ENCODE measurements around the gene CYP4Z1. TPM values are rescaled to one million over a fixed set of nuclear protein-coding genes. Genes with fewer than 3 reads are reported as not detected.
"Not testable (repeated sequence)": the region's sequence is repeated elsewhere in the genome, so short reads cannot be mapped to it uniquely, and the experiment has no call there.

Gene CYP4Z1, protein sequence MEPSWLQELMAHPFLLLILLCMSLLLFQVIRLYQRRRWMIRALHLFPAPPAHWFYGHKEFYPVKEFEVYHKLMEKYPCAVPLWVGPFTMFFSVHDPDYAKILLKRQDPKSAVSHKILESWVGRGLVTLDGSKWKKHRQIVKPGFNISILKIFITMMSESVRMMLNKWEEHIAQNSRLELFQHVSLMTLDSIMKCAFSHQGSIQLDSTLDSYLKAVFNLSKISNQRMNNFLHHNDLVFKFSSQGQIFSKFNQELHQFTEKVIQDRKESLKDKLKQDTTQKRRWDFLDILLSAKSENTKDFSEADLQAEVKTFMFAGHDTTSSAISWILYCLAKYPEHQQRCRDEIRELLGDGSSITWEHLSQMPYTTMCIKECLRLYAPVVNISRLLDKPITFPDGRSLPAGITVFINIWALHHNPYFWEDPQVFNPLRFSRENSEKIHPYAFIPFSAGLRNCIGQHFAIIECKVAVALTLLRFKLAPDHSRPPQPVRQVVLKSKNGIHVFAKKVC
- not detected in 2 replicates for total RNA-seq

DNA sequence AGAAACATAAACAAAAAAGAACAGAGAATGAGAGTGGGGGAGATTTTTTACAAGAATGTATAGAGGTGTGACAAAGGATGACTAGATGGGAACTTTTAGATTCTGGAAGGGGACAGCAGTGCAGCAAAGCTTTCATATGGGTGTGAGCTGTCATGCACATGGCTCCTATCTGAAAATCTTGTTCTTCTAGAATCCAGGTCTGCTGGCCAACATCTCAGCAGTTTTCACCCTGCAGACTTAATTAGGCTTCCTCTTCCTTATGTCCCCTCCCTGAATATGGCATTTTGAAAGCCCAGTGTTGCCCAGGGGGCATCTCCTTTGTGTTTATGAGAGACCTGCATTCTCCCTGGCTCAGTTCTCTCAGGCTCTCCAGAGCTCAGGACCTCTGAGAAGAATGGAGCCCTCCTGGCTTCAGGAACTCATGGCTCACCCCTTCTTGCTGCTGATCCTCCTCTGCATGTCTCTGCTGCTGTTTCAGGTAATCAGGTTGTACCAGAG is at the start of gene CYP4Z1:
Gene CYP4Z1, plus strand, starts transcription at position 135 of the 498 bp plus-strand sequence. Its CDS starts 260 bp downstream, at position 395.
- Mint-ChIP-seq H3K4me3 (no peak within 1 kb of the TSS), H3K9me3 (no peaks in the 10 kb centered on the region), H3K27ac (no peak within 1 kb of the TSS), H3K4me1 (no peaks in the 10 kb centered on the region), H3K27me3 (peaks cover 30% of the 10 kb centered on the region), H3K36me3 (ENCODE audit: low read depth) (no peaks in the 10 kb centered on the region)
- intact Hi-C loops (cut with micrococcal nuclease), result no loop called here
- no peak for DNase-seq

DNA sequence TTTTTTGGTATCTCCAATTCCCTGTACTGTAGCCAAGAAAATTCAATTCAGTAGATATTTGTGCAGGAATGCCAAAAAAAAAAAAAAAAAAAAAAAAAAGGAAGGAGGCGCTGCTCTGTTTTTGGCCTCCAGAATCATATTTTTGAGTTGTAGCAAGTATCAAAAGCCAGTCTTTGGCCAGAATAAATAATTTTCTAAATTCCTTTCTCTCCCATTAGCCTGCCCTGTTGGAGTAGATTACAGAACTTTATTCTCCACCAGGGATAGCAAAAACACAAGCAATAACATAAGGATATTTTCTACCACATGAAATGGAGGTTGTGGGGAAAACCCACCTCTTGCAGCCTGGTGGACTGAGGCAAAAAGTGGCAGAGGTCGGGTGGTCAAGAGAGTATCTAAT is 46.0 kb upstream of the CYP4Z1 start:
- H3K27ac Mint-ChIP-seq, result no peak overlapping the region
- H3K9me3 Mint-ChIP-seq, result no peaks in the 10 kb centered on the region
- H3K4me1 Mint-ChIP-seq, result no peaks in the 10 kb centered on the region
- intact Hi-C loops (cut with micrococcal nuclease), result no loop called here
- H3K27me3 Mint-ChIP-seq, result peaks cover 42% of the 10 kb centered on the region
- H3K4me3 Mint-ChIP-seq, result no peak overlapping the region
- DNase-seq, result no peak
- H3K36me3 Mint-ChIP-seq (ENCODE audit: low read depth), result no peaks in the 10 kb centered on the region

DNA sequence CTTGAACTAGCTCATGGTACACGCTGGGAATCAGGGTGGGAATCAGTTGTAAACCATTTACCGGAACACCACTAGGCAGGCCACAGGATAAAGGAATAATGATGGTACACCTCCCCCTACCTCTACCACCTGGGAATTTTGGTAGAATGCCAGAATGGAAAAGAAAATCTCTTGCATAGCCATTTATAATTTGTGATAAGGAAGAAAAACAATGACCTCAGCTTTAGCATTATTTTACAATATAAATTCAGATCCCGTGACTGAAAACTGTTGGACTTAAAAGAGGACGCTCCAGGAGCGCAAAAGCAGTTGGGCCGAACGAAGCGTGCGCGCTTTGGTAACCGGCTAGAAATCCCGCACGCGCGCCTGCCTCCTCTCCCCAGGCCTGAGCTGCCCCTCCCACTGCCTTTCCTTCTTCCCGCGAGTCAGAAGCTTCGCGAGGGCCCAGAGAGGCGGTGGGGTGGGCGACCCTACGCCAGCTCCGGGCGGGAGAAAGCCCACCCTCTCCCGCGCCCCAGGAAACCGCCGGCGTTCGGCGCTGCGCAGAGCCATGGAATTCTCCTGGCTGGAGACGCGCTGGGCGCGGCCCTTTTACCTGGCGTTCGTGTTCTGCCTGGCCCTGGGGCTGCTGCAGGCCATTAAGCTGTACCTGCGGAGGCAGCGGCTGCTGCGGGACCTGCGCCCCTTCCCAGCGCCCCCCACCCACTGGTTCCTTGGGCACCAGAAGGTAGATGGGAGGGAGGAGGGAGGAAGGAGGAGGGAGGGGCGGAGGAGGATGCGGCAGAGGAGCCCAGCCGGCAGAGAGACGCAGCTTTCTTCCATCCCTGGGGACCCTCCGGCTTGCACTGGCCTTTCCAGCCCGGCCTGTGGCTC is 43.5 kb upstream of the CYP4Z1 start, which contains the start of gene CYP4X1:
Gene CYP4X1, plus strand, starts transcription at position 402 of the 873 bp plus-strand sequence. Its CDS starts 149 bp downstream, at position 551.
- H3K27ac Mint-ChIP-seq, result no peak within 1 kb of the TSS
- H3K27me3 Mint-ChIP-seq, result peaks cover 44% of the 10 kb centered on the region
- intact Hi-C loops (cut with micrococcal nuclease), result no loop called here
- DNase-seq, result no peak
- no peaks in the 10 kb centered on the region for H3K9me3 Mint-ChIP-seq
- H3K4me1 Mint-ChIP-seq, result no peaks in the 10 kb centered on the region
- H3K36me3 Mint-ChIP-seq (ENCODE audit: low read depth), result no peaks in the 10 kb centered on the region
- H3K4me3 Mint-ChIP-seq, result no peak within 1 kb of the TSS

DNA sequence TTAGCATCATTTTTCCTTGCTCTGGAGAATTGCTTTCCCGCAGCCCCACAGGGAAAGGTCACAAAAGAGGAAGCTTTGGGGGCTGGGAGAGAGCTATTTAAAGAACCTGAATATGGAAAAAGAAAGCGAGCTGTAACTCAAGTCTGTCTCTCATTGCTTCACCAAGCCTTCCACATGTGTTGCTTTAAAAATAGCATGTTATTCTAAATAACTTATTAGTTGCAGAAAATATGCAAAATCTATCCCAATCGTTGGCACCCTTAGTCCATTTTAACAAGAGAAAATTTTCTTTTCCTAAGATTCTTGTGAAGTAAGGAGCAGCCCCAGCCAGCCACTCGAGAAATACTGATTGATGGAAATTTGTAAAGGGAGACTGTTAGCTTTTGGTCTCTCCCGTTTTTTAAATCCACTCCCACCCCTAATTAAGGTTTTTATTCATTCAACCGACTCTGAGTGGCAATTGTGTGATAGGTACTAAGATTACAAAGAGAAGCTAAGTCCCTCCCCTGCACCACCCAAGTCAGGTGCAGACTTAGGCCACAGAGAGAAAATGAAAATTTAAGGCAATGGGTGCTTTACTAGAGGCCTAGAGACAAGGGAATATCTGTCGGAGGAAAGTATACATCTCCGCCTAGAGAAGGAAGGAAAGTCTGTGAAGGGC is 42.8 kb upstream of the CYP4Z1 start:
- Mint-ChIP-seq H3K27ac (no peak overlapping the region), H3K27me3 (peaks cover 46% of the 10 kb centered on the region), H3K9me3 (no peaks in the 10 kb centered on the region), H3K4me1 (no peaks in the 10 kb centered on the region), H3K36me3 (ENCODE audit: low read depth) (no peaks in the 10 kb centered on the region), H3K4me3 (no peak overlapping the region)
- no peak for DNase-seq
- intact Hi-C loops (cut with micrococcal nuclease), result no loop called here

DNA sequence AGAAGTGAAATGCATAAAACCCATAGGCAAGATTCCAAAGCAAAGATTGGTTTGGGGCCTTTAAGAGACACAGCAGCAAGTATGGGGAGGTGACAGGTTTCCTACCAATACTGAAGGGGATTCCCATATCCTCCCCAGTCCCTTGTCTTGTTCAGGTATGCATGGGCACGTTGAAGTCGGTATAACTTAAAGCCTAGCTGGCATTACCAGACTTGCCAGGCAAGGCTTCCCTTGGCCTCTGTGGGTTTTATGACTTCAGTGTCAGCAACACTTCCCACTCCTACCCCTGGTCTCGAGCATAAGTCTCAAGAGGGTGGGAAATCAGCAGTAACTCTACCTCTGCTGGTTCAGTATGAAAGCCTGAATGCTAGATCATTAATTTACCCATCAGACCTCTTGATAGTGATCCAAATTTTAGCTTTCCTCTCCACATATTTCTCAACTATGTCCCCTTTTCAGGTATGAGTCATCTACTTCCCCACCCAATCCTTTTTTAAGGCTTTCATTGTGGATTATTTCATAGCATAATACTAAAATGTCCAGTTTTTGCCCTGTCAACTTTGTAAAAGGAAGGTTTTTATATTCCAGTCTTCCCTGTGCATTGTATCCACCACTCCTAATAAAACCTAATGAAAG is 36.7 kb upstream of the CYP4Z1 start:
- Mint-ChIP-seq H3K9me3 (no peaks in the 10 kb centered on the region), H3K36me3 (ENCODE audit: low read depth) (no peaks in the 10 kb centered on the region), H3K4me3 (no peak overlapping the region), H3K4me1 (no peaks in the 10 kb centered on the region), H3K27ac (no peak overlapping the region), H3K27me3 (peaks cover 19% of the 10 kb centered on the region)
- intact Hi-C loops (cut with micrococcal nuclease), result no loop called here
- no peak for DNase-seq

DNA sequence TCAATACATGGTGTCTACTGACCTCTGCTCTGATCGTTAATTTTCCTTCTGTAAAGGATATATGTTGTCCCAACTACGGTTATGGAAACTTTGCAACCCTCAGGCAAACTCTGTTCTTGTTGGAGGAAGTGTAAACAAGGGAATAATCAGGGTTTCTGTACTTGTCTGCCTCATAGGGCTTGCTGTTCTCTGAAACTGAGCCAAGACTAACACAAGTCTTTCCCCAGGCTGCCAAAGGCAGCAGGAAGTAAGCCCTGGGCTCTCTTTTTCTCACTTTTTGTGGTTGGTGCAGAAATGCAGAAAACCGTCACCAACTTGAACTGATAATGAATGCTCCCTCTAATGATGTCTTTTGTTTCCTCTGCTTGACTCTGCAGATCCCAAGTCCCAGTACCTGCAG is 36.0 kb upstream of the CYP4Z1 start:
- no peaks in the 10 kb centered on the region for H3K4me1 Mint-ChIP-seq
- intact Hi-C loops (cut with micrococcal nuclease), result no loop called here
- H3K4me3 Mint-ChIP-seq, result no peak overlapping the region
- no peak for DNase-seq
- H3K27me3 Mint-ChIP-seq, result peaks cover 13% of the 10 kb centered on the region
- no peaks in the 10 kb centered on the region for H3K36me3 Mint-ChIP-seq (ENCODE audit: low read depth)
- H3K9me3 Mint-ChIP-seq, result no peaks in the 10 kb centered on the region
- no peak overlapping the region for H3K27ac Mint-ChIP-seq

DNA sequence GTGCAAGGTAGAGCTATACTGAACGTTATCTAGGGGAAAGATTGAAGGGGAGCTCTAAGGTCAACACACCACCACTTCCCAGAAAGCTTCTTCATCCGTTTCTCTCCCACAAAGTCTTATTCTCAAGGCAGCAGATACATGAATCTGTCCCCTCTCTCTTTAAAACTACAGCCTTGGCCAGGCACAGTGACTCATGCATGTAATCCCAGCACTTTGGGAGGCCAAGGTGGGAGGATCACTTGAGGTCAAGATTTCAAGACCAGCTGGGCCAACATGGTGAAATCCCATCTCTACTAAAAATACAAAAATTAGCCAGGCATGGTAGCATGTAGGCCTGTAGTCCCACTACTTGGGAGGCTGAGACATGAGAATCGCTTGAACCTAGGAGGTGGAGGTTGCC is 35.4 kb upstream of the CYP4Z1 start:
- H3K9me3 Mint-ChIP-seq, result no peaks in the 10 kb centered on the region
- DNase-seq, result no peak
- no peak overlapping the region for H3K27ac Mint-ChIP-seq
- no peaks in the 10 kb centered on the region for H3K36me3 Mint-ChIP-seq (ENCODE audit: low read depth)
- intact Hi-C loops (cut with micrococcal nuclease), result no loop called here
- H3K27me3 Mint-ChIP-seq, result peaks cover 13% of the 10 kb centered on the region
- no peaks in the 10 kb centered on the region for H3K4me1 Mint-ChIP-seq
- H3K4me3 Mint-ChIP-seq, result no peak overlapping the region

DNA sequence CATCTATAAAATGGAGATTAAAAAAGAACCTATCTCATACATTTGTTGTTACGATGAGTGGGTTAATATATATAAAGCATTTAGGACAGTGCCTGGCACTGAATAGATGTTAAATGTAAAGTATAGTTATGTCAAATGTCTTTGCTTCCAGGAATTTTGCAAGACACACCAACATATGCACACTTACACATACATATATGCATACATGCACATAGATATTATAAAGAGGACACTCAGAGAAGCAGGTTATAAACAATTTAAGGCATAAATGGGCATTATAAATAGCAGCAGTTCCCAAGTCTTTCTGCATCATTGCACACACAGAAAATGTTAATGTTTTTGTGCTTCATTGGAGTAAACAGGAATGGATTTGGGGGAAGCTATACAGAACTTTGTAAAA is 30.3 kb upstream of the CYP4Z1 start:
- no peak overlapping the region for H3K27ac Mint-ChIP-seq
- no peaks in the 10 kb centered on the region for H3K4me1 Mint-ChIP-seq
- no peak overlapping the region for H3K4me3 Mint-ChIP-seq
- DNase-seq, result no peak
- no peaks in the 10 kb centered on the region for H3K36me3 Mint-ChIP-seq (ENCODE audit: low read depth)
- peaks cover 8% of the 10 kb centered on the region for H3K27me3 Mint-ChIP-seq
- intact Hi-C loops (cut with micrococcal nuclease), result no loop called here
- no peaks in the 10 kb centered on the region for H3K9me3 Mint-ChIP-seq

DNA sequence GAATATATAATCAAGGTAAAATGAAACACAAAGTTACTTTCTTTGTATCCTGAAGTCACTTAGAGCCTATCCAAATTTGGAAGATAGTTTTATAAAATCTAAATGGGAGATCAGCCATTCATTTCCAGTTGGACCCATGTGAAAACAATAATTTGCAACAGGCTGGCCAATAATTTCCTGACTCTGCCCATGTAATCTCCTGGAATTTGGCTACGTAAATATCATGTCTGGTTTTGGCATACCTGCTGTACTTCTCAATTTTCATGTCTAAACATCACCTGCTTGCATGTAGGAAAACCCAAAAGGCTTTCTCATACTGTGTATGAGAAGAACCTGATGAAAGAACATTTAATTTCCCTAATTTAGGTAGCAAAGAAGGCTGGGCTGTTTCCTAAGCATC is 7.7 kb upstream of the CYP4Z1 start:
- Mint-ChIP-seq H3K4me1 (no peaks in the 10 kb centered on the region), H3K4me3 (no peak overlapping the region), H3K36me3 (ENCODE audit: low read depth) (no peaks in the 10 kb centered on the region), H3K9me3 (no peaks in the 10 kb centered on the region), H3K27me3 (peaks cover 20% of the 10 kb centered on the region), H3K27ac (no peak overlapping the region)
- no peak for DNase-seq
- intact Hi-C loops (cut with micrococcal nuclease), result no loop called here

DNA sequence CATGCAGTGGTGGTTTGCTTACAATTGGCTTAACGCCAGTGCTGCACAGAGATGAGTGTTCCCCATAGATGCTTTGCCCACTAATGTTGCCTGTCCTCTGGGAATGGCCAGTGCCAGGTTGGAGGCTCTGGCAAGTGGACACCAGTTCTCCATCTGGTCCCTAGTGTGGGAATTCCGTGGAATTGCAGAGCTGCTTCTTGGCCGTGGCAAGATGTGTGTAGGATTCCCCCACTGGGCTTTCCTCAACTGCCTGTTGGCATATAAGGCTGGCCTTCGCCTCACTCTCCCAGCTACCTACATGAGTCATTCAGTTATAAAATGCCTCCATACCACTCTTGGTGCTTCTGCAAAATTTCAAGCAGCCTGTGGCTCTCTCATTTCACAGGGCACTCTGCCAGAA is 2.0 kb downstream of the CYP4Z1 start:
- H3K4me3 Mint-ChIP-seq; H3K36me3 Mint-ChIP-seq (ENCODE audit: low read depth); H3K27ac Mint-ChIP-seq; H3K9me3 Mint-ChIP-seq; H3K4me1 Mint-ChIP-seq; intact Hi-C loops (cut with micrococcal nuclease): not testable (repeated sequence)
- peak; percentile 25 for DNase-seq
- peaks cover 25% of the 10 kb centered on the region for H3K27me3 Mint-ChIP-seq

DNA sequence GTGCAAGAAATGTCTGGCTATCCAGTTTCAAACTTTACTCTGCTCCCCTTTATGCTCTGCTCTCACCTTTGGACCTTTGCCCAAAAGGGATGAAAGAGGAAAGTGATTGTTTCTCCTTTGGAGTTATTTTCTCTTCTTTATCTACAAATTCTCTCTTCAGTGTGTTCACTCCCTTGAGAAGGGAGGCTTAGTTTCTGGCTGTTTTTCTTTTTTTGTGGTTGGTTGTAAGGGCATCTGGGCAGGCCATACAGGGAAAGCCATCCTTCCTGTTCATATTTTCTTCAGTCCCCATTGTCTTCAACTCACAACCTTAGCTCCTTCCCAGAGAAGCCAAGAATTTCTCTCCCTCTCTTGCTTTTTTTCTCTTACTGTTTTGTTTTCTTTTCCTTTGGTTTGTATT is 2.5 kb downstream of the CYP4Z1 start:
- DNase-seq; H3K9me3 Mint-ChIP-seq; H3K36me3 Mint-ChIP-seq (ENCODE audit: low read depth); H3K27ac Mint-ChIP-seq; H3K4me1 Mint-ChIP-seq; intact Hi-C loops (cut with micrococcal nuclease); H3K4me3 Mint-ChIP-seq: not testable (repeated sequence)
- peaks cover 22% of the 10 kb centered on the region for H3K27me3 Mint-ChIP-seq

DNA sequence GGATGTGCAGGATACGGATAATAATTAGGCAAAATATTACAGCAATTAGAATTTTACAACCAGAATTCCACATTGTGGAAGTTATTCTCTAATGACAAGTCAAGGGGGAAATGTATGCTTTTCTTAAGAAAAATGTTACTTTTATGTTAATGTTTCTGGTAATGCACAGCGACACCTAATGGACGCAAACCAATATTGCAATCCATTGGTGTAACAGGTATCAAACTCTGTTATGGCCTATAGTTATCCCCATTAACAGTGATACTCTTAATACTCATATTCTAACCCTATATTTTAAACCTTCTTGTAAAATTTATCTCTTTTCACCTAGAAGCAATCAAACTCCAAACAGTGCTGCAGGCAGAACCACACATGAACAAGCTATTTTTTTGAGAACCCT is 22.3 kb downstream of the CYP4Z1 start:
- H3K36me3 Mint-ChIP-seq (ENCODE audit: low read depth); H3K4me1 Mint-ChIP-seq; H3K9me3 Mint-ChIP-seq; intact Hi-C loops (cut with micrococcal nuclease); H3K4me3 Mint-ChIP-seq; H3K27me3 Mint-ChIP-seq; H3K27ac Mint-ChIP-seq: not testable (repeated sequence)
- peak; percentile 79 for DNase-seq

DNA sequence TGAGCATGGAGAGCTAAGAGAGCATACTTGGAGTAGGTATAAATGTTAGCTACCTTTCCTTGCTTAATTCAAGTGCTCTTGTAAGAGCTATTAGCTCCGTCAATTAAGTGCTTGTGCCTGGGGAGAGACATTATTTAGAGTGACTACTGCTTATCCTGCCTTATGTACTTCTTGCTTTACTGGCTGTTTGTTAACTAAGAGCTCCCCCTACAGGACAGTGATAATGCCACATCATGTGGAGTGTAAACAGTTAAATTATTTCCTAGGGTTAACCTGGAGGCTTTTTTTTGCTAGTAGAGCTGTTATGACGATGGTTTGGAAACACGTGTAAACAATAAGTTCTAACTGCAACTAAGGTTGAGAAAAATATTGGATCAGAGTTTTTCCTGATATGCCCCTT is 24.4 kb downstream of the CYP4Z1 start:
- H3K27ac Mint-ChIP-seq; H3K27me3 Mint-ChIP-seq; H3K9me3 Mint-ChIP-seq; H3K4me3 Mint-ChIP-seq; intact Hi-C loops (cut with micrococcal nuclease); DNase-seq; H3K36me3 Mint-ChIP-seq (ENCODE audit: low read depth); H3K4me1 Mint-ChIP-seq: not testable (repeated sequence)
